SH-SY5Y (cell line): ENCODE results near the gene ZNF28.
"Not testable (repeated sequence)": the region's sequence is repeated elsewhere in the genome, so short reads cannot be mapped to it uniquely, and the experiment has no call there.

Experiments used
- GATA2 ChIP-seq: IDR thresholded peaks from 2 replicates; pipeline ENCODE4 v1.6.1; 2011; ENCODE audit warnings: mild to moderate bottlenecking, low read depth, low read length
- GATA3 ChIP-seq: IDR thresholded peaks from 2 replicates; pipeline ENCODE4 v1.6.1; 2011; ENCODE audit warnings: low read depth, mild to moderate bottlenecking, low read length, moderate library complexity

The ZNF28 gene

GRCh38 chr19:52821204-52821960 is at the start of gene ZNF28:
ZNF28 (minus strand) TSS chr19:52821633; CDS start chr19:52817958, 3,675 bp downstream.
- TF ChIP-seq GATA2, GATA3: not testable (repeated sequence)

GRCh38 chr19:52857378-52858191 is 36.2 kb upstream of the ZNF28 start, which contains the start of gene ZNF468:
ZNF468 (minus strand) TSS chr19:52857619; CDS start chr19:52854272, 3,347 bp downstream.
- not testable (repeated sequence) for TF ChIP-seq GATA3, GATA2

GRCh38 chr19:52825765-52826164 is 4.3 kb upstream of the ZNF28 start:
- TF ChIP-seq GATA3 (no peak), GATA2 (no peak)

GRCh38 chr19:52823676-52824075 is 2.2 kb upstream of the ZNF28 start:
- TF ChIP-seq GATA2 (no peak), GATA3 (no peak)

- TF ChIP-seq GATA3 (no peak), GATA2 (no peak)
Measured at GRCh38 chr19:52809801-52810200, 11.6 kb downstream of the ZNF28 start.

GRCh38 chr19:52789440-52789839 is 32.0 kb downstream of the ZNF28 start:
- TF ChIP-seq GATA3 (no peak), GATA2 (no peak)

GRCh38 chr19:52786464-52787354 is 34.7 kb downstream of the ZNF28 start, which contains the start of gene ZNF600:
ZNF600 (minus strand) TSS chr19:52786791; CDS start chr19:52778888, 7,903 bp downstream.
- not testable (repeated sequence) for TF ChIP-seq GATA2, GATA3

GRCh38 chr19:52786078-52786463 is 35.4 kb downstream of the ZNF28 start:
- TF ChIP-seq GATA2 (no peak), GATA3 (no peak)

GRCh38 chr19:52785506-52785905 is 35.9 kb downstream of the ZNF28 start:
- TF ChIP-seq GATA2: no peak
- no peak for TF ChIP-seq GATA3

- TF ChIP-seq GATA2 (no peak), GATA3 (no peak)
Measured at GRCh38 chr19:52778811-52779210, 42.6 kb downstream of the ZNF28 start.

GRCh38 chr19:52749780-52750179 is 71.7 kb downstream of the ZNF28 start:
- no peak for TF ChIP-seq GATA2
- TF ChIP-seq GATA3: no peak

- TF ChIP-seq GATA2 (no peak), GATA3 (no peak)
Measured at GRCh38 chr19:52748336-52748950, 73.0 kb downstream of the ZNF28 start.
